H1 (cell line): Measurements from ENCODE around the gene NUDT3. TPM values are rescaled to one million over a fixed set of nuclear protein-coding genes. Genes with fewer than 3 reads are reported as not detected.

Experiments used
- CTCF ChIA-PET: fragments of 300-600 bp; sonication (Branson Sonifier 250); formaldehyde crosslinking; loops from one replicate; lab custom pipeline; 2021; ENCODE audit not compliant: partially characterized antibody; lab: Charles Lee
- POLR2A ChIA-PET: fragments of 300-600 bp; sonication (Branson Sonifier 250); formaldehyde crosslinking; loops from one replicate; lab custom pipeline; 2021; ENCODE audit warnings: inconsistent platforms; ENCODE audit not compliant: partially characterized antibody; lab: Charles Lee
- DNase-seq, 2 experiments: peaks; one replicate each; pipeline versions ENCODE4 v3.0.0 to v3.0.0-alpha.2; 2010 to 2022; ENCODE audit warnings: low spot score in 2 of 2, low read depth in 1 of 2, mixed read lengths in 1 of 2
- FAIRE-seq: peaks from 2 replicates; lab custom pipeline; 2011; peaks lifted over from hg19 to GRCh38; lab: Jason Lieb, UNC
- H2AFZ ChIP-seq: 2 replicates; pipeline ENCODE4 v1.8.1; 2012; ENCODE audit warnings: low read length, inconsistent platforms
- H2AK5ac ChIP-seq: 2 replicates; pipeline ENCODE4 v1.6.1; 2013; ENCODE audit warnings: low read depth, low read length
- H2BK120ac ChIP-seq: replicated peaks from 2 replicates; pipeline ENCODE3; 2013; ENCODE audit warnings: low read depth, low read length, inconsistent platforms
- H2BK12ac ChIP-seq: 2 replicates; pipeline ENCODE4 v1.6.1; 2013; ENCODE audit warnings: low read depth, low read length
- H2BK15ac ChIP-seq: 2 replicates; pipeline ENCODE4 v1.6.1; 2013; ENCODE audit warnings: low read length
- H2BK20ac ChIP-seq: 2 replicates; pipeline ENCODE4 v1.6.1; 2013; ENCODE audit warnings: low read length
- H2BK5ac ChIP-seq: 2 replicates; pipeline ENCODE4 v1.6.1; 2013; ENCODE audit warnings: low read depth, low read length
- H3K14ac ChIP-seq: 2 replicates; pipeline ENCODE4 v1.6.1; 2013; ENCODE audit warnings: inconsistent platforms; ENCODE audit not compliant: insufficient read length
- H3K18ac ChIP-seq: 2 replicates; pipeline ENCODE4 v1.6.1; 2013; ENCODE audit warnings: low read length; ENCODE audit errors: extremely low read depth
- H3K23ac ChIP-seq: 2 replicates; pipeline ENCODE4 v1.6.1; 2013; ENCODE audit warnings: inconsistent platforms; ENCODE audit not compliant: insufficient read length
- H3K23me2 ChIP-seq: 2 replicates; pipeline ENCODE4 v1.6.1; 2013; ENCODE audit warnings: low read depth, low read length
- H3K27ac ChIP-seq: 2 replicates; pipeline ENCODE4 v1.6.1; 2011; ENCODE audit warnings: low read depth, low read length, inconsistent platforms
- H3K27me3 ChIP-seq, 4 experiments: replicated peaks in 1 of 4; 1 replicate in 1 of 4; 2 replicates in 3 of 4; pipeline versions ENCODE4 v1.6.1 to v1.8.1; 2011 to 2013; ENCODE audit warnings: low read length in 3 of 4, mild to moderate bottlenecking in 3 of 4, inconsistent platforms in 2 of 4, mixed read lengths in 2 of 4, moderate library complexity in 1 of 4; ENCODE audit not compliant: control insufficient read depth in 3 of 4, insufficient read depth in 3 of 4; ENCODE audit errors: extremely low read depth in 1 of 4
- H3K36me3 ChIP-seq, 4 experiments: 2 replicates each; pipeline versions ENCODE4 v1.6.1 to v1.8.1; 2011 to 2013; ENCODE audit warnings: mild to moderate bottlenecking in 4 of 4, low read length in 3 of 4, moderate library complexity in 2 of 4, control low read depth in 1 of 4, inconsistent platforms in 1 of 4; ENCODE audit not compliant: insufficient read depth in 4 of 4, control insufficient read depth in 2 of 4
- H3K4ac ChIP-seq: replicated peaks from 2 replicates; pipeline ENCODE3; 2013; ENCODE audit warnings: low read length, low read depth, mixed read lengths, inconsistent platforms; ENCODE audit not compliant: insufficient read length
- H3K4me1 ChIP-seq, 4 experiments: replicated peaks in 1 of 4; 1 replicate in 1 of 4; 2 replicates in 3 of 4; pipeline versions ENCODE4 v1.6.1 to v1.8.1; 2011 to 2013; ENCODE audit warnings: low read length in 3 of 4, inconsistent platforms in 2 of 4, mixed read lengths in 1 of 4; ENCODE audit not compliant: insufficient read depth in 4 of 4, control insufficient read depth in 3 of 4
- H3K4me2 ChIP-seq, 2 experiments: 2 replicates each; pipeline versions ENCODE4 v1.6.1 to v1.8.1; 2011 to 2013; ENCODE audit warnings: low read depth in 2 of 2, low read length in 2 of 2, control low read depth in 1 of 2, inconsistent platforms in 1 of 2, mild to moderate bottlenecking in 1 of 2; ENCODE audit not compliant: insufficient read depth in 1 of 2
- H3K4me3 ChIP-seq, 4 experiments: fragments of 200-600, 300-600 bp in 1 of 4; sonication (generic), shearing (Covaris generic), sonication (Bioruptor Twin) in 1 of 4; 2 replicates each; pipeline versions ENCODE4 v1.5.1 to v1.8.1; 2011 to 2016; ENCODE audit warnings: low read length in 4 of 4, low read depth in 3 of 4, control low read depth in 2 of 4, inconsistent platforms in 2 of 4, mild to moderate bottlenecking in 2 of 4, mixed read lengths in 1 of 4, moderate library complexity in 1 of 4; ENCODE audit not compliant: insufficient read depth in 2 of 4; ENCODE audit errors: extremely low read depth in 1 of 4
- H3K56ac ChIP-seq: replicated peaks from 2 replicates; pipeline ENCODE3; 2013; ENCODE audit warnings: low read depth, mild to moderate bottlenecking, mixed read lengths, low read length, inconsistent platforms; ENCODE audit not compliant: insufficient read length
- H3K79me1 ChIP-seq: 2 replicates; pipeline ENCODE4 v1.6.1; 2013; ENCODE audit warnings: low read depth, low read length, control low read depth
- H3K79me2 ChIP-seq, 2 experiments: 2 replicates each; pipeline versions ENCODE4 v1.6.1 to v1.8.1; 2012 to 2013; ENCODE audit warnings: low read length in 2 of 2, mild to moderate bottlenecking in 2 of 2, inconsistent platforms in 1 of 2; ENCODE audit not compliant: insufficient read depth in 2 of 2, control insufficient read depth in 1 of 2
- H3K9ac ChIP-seq, 4 experiments: replicated peaks in 1 of 4; 1 replicate in 1 of 4; 2 replicates in 3 of 4; pipeline versions ENCODE4 v1.6.1 to v1.8.1; 2011 to 2013; ENCODE audit warnings: low read depth in 3 of 4, low read length in 3 of 4, control low read depth in 2 of 4, mild to moderate bottlenecking in 2 of 4, moderate library complexity in 2 of 4, inconsistent platforms in 1 of 4; ENCODE audit errors: extremely low read depth in 1 of 4
- H3K9me3 ChIP-seq, 2 experiments: 2 replicates each; pipeline versions ENCODE4 v1.6.1 to v1.8.1; 2012 to 2013; ENCODE audit warnings: mild to moderate bottlenecking in 2 of 2, moderate library complexity in 2 of 2, control low read depth in 1 of 2, inconsistent platforms in 1 of 2, low read depth in 1 of 2, low read length in 1 of 2, mixed read lengths in 1 of 2; ENCODE audit not compliant: insufficient read depth in 2 of 2
- H4K20me1 ChIP-seq, 2 experiments: replicated peaks in 1 of 2; 2 replicates each; pipeline versions ENCODE3 to v1.8.1; 2011 to 2013; ENCODE audit warnings: inconsistent platforms in 2 of 2, low read length in 2 of 2, mild to moderate bottlenecking in 1 of 2; ENCODE audit not compliant: insufficient read depth in 2 of 2, control insufficient read depth in 1 of 2
- H4K5ac ChIP-seq: 2 replicates; pipeline ENCODE4 v1.6.1; 2013; ENCODE audit warnings: low read length, low read depth, mixed read lengths, inconsistent platforms; ENCODE audit not compliant: insufficient read length
- H4K8ac ChIP-seq: 2 replicates; pipeline ENCODE4 v1.8.0; 2013; ENCODE audit warnings: mild to moderate bottlenecking, moderate library complexity, low read length, inconsistent platforms; ENCODE audit not compliant: insufficient read depth; ENCODE audit errors: extremely low read depth
- H4K91ac ChIP-seq: replicated peaks from 2 replicates; pipeline ENCODE3; 2013; ENCODE audit warnings: low read length, mixed read lengths, inconsistent platforms; ENCODE audit not compliant: insufficient read length
- ASH2L ChIP-seq: fragments of 200-600, 300-600 bp; sonication (generic); IDR thresholded peaks from one replicate; pipeline ENCODE4 v1.7.1; 2017; ENCODE audit warnings: low read length
- NANOG ChIP-seq: IDR thresholded peaks from 2 replicates; pipeline ENCODE4 v1.6.1; 2011; ENCODE audit warnings: low read length, low read depth, mild to moderate bottlenecking, inconsistent platforms; ENCODE audit not compliant: insufficient read depth, poor library complexity, severe bottlenecking
- whole genome bisulfite sequencing, 2 experiments: shearing (Covaris generic) in 1 of 2; methylation state at CpG; one replicate each; pipeline versions ENCODE4 v1.1.6 to v1.1.7; 2013 to 2015; ENCODE audit warnings: low lambda C conversion rate in 2 of 2, mixed read lengths in 2 of 2, inconsistent platforms in 1 of 2, low coverage in 1 of 2, missing lambda C conversion rate in 1 of 2; ENCODE audit not compliant: insufficient replicate concordance in 2 of 2, insufficient coverage in 1 of 2, insufficient read length in 1 of 2; ENCODE audit errors: extremely low coverage in 1 of 2, missing lambda C conversion rate in 1 of 2; 5-methylcytosine and 5-hydroxymethylcytosine counted together
- polyA plus RNA-seq, 7 experiments: library from polyadenylated mRNA; depleted of rRNA in 3 of 7; stranded (reverse) in 5 of 7; unstranded in 2 of 7; fragments of >200 nt in 5 of 7; fragments of 200-250 nt in 2 of 7; gene quantifications; 1 replicate in 5 of 7; 2 replicates in 1 of 7; 4 replicates in 1 of 7; pipeline versions ENCODE4 v1.2.1 to v1.2.3, GENCODE V29; 2011 to 2013; ENCODE audit warnings: missing spikeins in 2 of 7, mixed read lengths in 2 of 7
- total RNA-seq: library from RNA; stranded (reverse); fragmentation: NEBNext Ultra II Directional; extraction: Animal tissue kit (Norgen Biotek cat#: 25700); gene quantifications from 2 replicates; pipeline ENCODE4 v1.2.1, GENCODE V29; 2021

The NUDT3 gene
- total and polyA plus RNA-seq, 2 of the 8 experiments (the other 6 are each of a cell fraction or from before 2014, with no cell fraction given), result 14.1 to 36.9 TPM

DNA sequence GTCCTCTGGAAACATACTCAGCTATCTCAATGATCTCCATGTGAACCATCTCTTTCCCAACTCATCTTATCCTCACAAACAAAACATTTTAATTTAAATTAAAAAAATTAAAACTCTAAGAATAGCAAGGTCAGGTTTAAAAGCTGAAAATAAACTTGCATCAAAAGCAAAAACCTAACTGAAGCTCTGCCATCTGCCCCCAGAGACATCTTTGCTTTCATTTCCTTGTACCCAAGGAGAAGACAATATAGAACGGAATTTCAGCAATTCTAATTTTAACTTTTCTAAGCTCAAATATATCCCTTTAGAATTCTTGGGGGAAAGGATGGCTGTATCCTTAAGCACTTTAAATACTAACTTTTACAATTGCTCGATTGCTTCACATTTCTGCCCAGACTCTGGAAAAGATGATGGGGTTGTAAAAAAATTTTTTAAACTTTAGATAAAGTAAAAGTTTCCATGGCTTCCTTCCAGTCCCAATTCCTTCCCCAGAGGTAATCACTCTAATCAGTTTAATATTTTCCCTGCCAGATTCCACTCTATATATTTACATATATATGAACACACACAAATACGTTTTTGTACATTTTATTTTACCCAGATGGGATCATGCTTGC lies 74.5 kb downstream of the NUDT3 start:
- no peak overlapping the region for H3K9ac ChIP-seq
- H3K4me3 ChIP-seq, result no peak overlapping the region
- DNase-seq (no peak), FAIRE-seq (no peak)
- H3K4ac ChIP-seq, result no peak overlapping the region
- no peak overlapping the region for H3K4me2 ChIP-seq
- no peak overlapping the region for H3K23ac ChIP-seq
- no peaks in the 10 kb centered on the region for H3K79me1 ChIP-seq
- no peaks in the 10 kb centered on the region for H3K23me2 ChIP-seq
- ChIA-PET POLR2A (interaction anchor here (0.6 to 1.1 kb wide), 2 partner anchors 12 to 90 kb away, joined by 3 read pairs; no protein-coding TSS in a partner anchor), CTCF (no interaction called here)
- no peak overlapping the region for H4K91ac ChIP-seq
- no peak overlapping the region for H2BK5ac ChIP-seq
- H2BK20ac ChIP-seq, result no peak overlapping the region
- no peak overlapping the region for H2BK12ac ChIP-seq
- H4K20me1 ChIP-seq, result peaks cover 0 to 3% of the 10 kb centered on the region in 2 experiments
- H3K79me2 ChIP-seq, result peaks cover 0 to 9% of the 10 kb centered on the region in 2 experiments; a peak in 1 of 4 replicates
- H3K18ac ChIP-seq, result no peak overlapping the region
- no peaks in the 10 kb centered on the region for H3K36me3 ChIP-seq
- WGBS, 2 experiments, result 87% methylated on average over 3 of the region's 3 CpGs; no CpG with 5 or more reads in 1 of the 2 experiments
- H4K8ac ChIP-seq, result no peak overlapping the region
- no peak overlapping the region for H2AFZ ChIP-seq
- TF ChIP-seq NANOG, result no peak
- TF ChIP-seq ASH2L, result no peak
- no peaks in the 10 kb centered on the region for H3K27me3 ChIP-seq
- H3K14ac ChIP-seq, result no peak overlapping the region
- no peak overlapping the region for H3K56ac ChIP-seq
- H2AK5ac ChIP-seq, result no peak overlapping the region
- no peak overlapping the region for H2BK15ac ChIP-seq
- no peak overlapping the region for H4K5ac ChIP-seq
- no peaks in the 10 kb centered on the region for H3K9me3 ChIP-seq
- H3K27ac ChIP-seq, result no peak overlapping the region
- peaks cover 0 to 11% (median 6%) of the 10 kb centered on the region in 4 experiments; a peak in 4 of 7 replicates for H3K4me1 ChIP-seq
- no peak overlapping the region for H2BK120ac ChIP-seq
